IMR-90 (cell line): Measurements from ENCODE around the gene GNAS. TPM values are rescaled to one million over a fixed set of nuclear protein-coding genes. Genes with fewer than 3 reads are reported as not detected.

Experiments
- ATAC-seq: fragments of 200-7000 bp; cut with Tn5 transposase; 2 replicates; pipeline ENCODE4 v1.9.1; 2020; ENCODE audit warnings: low read depth, mild to moderate bottlenecking, moderate library complexity
- BruUV-seq: library from RNA; stranded (reverse); fragments of 400-500 nt; replicated peaks from 2 replicates; lab custom pipeline; 2021; lab: Mats Ljungman, UMichigan
- CTCF ChIA-PET: fragments of 300-600 bp; formaldehyde crosslinking; extraction: SDS; loops from one replicate; lab custom pipeline; 2021; ENCODE audit warnings: antibody characterized with exemption; lab: Yijun Ruan, JAX
- POLR2A ChIA-PET: fragments of 300-600 bp; sonication (Branson Sonifier 250); formaldehyde crosslinking; loops from one replicate; lab custom pipeline; 2022; ENCODE audit warnings: antibody characterized with exemption; ENCODE audit not compliant: unreplicated experiment; lab: Charles Lee
- DNase-seq: peaks from one replicate; pipeline ENCODE4 v3.0.0; 2013
- H2AFZ ChIP-seq: replicated peaks from 2 replicates; pipeline ENCODE3; 2013; ENCODE audit warnings: low read length, mild to moderate bottlenecking; ENCODE audit not compliant: poor library complexity
- H2AK5ac ChIP-seq: 2 replicates; pipeline ENCODE4 v1.6.1; 2013; ENCODE audit warnings: low read depth, low read length, inconsistent platforms
- H2AK9ac ChIP-seq: replicated peaks from 2 replicates; pipeline ENCODE3; 2013; ENCODE audit warnings: mild to moderate bottlenecking, low read depth, low read length, moderate library complexity; ENCODE audit not compliant: poor library complexity
- H2BK120ac ChIP-seq: 2 replicates; pipeline ENCODE4 v1.6.1; 2013; ENCODE audit warnings: low read depth, low read length, inconsistent platforms
- H2BK15ac ChIP-seq: 3 replicates; pipeline ENCODE4 v1.6.1; 2013; ENCODE audit warnings: low read depth, low read length, inconsistent platforms
- H2BK20ac ChIP-seq: 2 replicates; pipeline ENCODE4 v1.6.1; 2013; ENCODE audit warnings: low read depth, mild to moderate bottlenecking, inconsistent platforms, low read length, moderate library complexity
- H2BK5ac ChIP-seq: 2 replicates; pipeline ENCODE4 v1.6.1; 2013; ENCODE audit warnings: mild to moderate bottlenecking, low read depth, low read length, inconsistent platforms; ENCODE audit not compliant: poor library complexity, severe bottlenecking
- H3K14ac ChIP-seq: replicated peaks from 2 replicates; pipeline ENCODE4 v1.6.1; 2013; ENCODE audit warnings: low read depth, low read length, inconsistent platforms
- H3K18ac ChIP-seq: 2 replicates; pipeline ENCODE4 v1.6.1; 2013; ENCODE audit warnings: low read depth, low read length, control low read depth
- H3K23ac ChIP-seq: 2 replicates; pipeline ENCODE4 v1.6.1; 2013; ENCODE audit warnings: low read depth, low read length, inconsistent platforms
- H3K27ac ChIP-seq: 2 replicates; pipeline ENCODE4 v1.5.1; 2013; ENCODE audit warnings: mild to moderate bottlenecking, control low read depth, low read length; ENCODE audit not compliant: insufficient read depth
- H3K27me3 ChIP-seq: 2 replicates; pipeline ENCODE4 v1.6.1; 2013; ENCODE audit warnings: low read length; ENCODE audit not compliant: control insufficient read depth, insufficient read depth
- H3K36me3 ChIP-seq: 2 replicates; pipeline ENCODE4 v1.6.1; 2013; ENCODE audit warnings: low read length, mixed read lengths; ENCODE audit not compliant: control insufficient read depth, insufficient read depth
- H3K4ac ChIP-seq: 2 replicates; pipeline ENCODE4 v1.6.1; 2013; ENCODE audit warnings: low read depth, low read length, inconsistent platforms
- H3K4me1 ChIP-seq: 2 replicates; pipeline ENCODE4 v1.6.1; 2013; ENCODE audit warnings: low read length, mixed read lengths; ENCODE audit not compliant: control insufficient read depth, insufficient read depth
- H3K4me2 ChIP-seq: 2 replicates; pipeline ENCODE4 v1.6.1; 2013; ENCODE audit warnings: low read depth, mild to moderate bottlenecking, control low read depth, low read length, moderate library complexity
- H3K4me3 ChIP-seq: 2 replicates; pipeline ENCODE4 v1.5.1; 2013; ENCODE audit warnings: low read depth, mild to moderate bottlenecking, control low read depth, low read length, moderate library complexity; ENCODE audit not compliant: insufficient read depth
- H3K56ac ChIP-seq: 2 replicates; pipeline ENCODE4 v1.6.1; 2013; ENCODE audit warnings: low read length, inconsistent platforms; ENCODE audit not compliant: insufficient read depth; ENCODE audit errors: extremely low read depth
- H3K79me1 ChIP-seq, 2 experiments: 2 replicates each; pipeline ENCODE4 v1.6.1; 2013; ENCODE audit warnings: low read length in 2 of 2, inconsistent platforms in 1 of 2, low read depth in 1 of 2
- H3K9ac ChIP-seq: 2 replicates; pipeline ENCODE4 v1.6.1; 2013; ENCODE audit warnings: low read depth, low read length, control low read depth
- H3K9me1 ChIP-seq: 2 replicates; pipeline ENCODE4 v1.6.1; 2013; ENCODE audit warnings: low read length, inconsistent platforms; ENCODE audit not compliant: insufficient read depth
- H3K9me3 ChIP-seq: 2 replicates; pipeline ENCODE4 v1.6.1; 2013; ENCODE audit warnings: low read length; ENCODE audit not compliant: control insufficient read depth, insufficient read depth
- H4K20me1 ChIP-seq: 2 replicates; pipeline ENCODE4 v1.6.1; 2013; ENCODE audit warnings: low read length, inconsistent platforms; ENCODE audit not compliant: insufficient read depth
- H4K5ac ChIP-seq: 2 replicates; pipeline ENCODE4 v1.6.1; 2013; ENCODE audit warnings: mild to moderate bottlenecking, low read depth, low read length, control low read depth
- H4K8ac ChIP-seq, 2 experiments: 2 replicates each; pipeline ENCODE4 v1.6.1; 2013; ENCODE audit warnings: low read depth in 2 of 2, low read length in 2 of 2, control low read depth in 1 of 2, inconsistent platforms in 1 of 2
- H4K91ac ChIP-seq: 2 replicates; pipeline ENCODE4 v1.6.1; 2013; ENCODE audit warnings: low read depth, low read length, inconsistent platforms; ENCODE audit not compliant: insufficient read depth
- BHLHE40 ChIP-seq: fragments of 150-350 bp; IDR thresholded peaks from 2 replicates; pipeline ENCODE4 v1.6.1; 2016; ENCODE audit warnings: mild to moderate bottlenecking, low read depth, low read length
- FOS ChIP-seq: fragments of 150-350 bp; IDR thresholded peaks from 2 replicates; pipeline ENCODE4 v1.6.1; 2016; ENCODE audit warnings: low read depth, low read length
- MXI1 ChIP-seq: IDR thresholded peaks from 2 replicates; pipeline ENCODE4 v1.6.1; 2012; ENCODE audit warnings: low read depth, mild to moderate bottlenecking, low read length, moderate library complexity, borderline replicate concordance
- NFE2L2 ChIP-seq: fragments of 150-350 bp; IDR thresholded peaks from 2 replicates; pipeline ENCODE4 v1.6.1; 2016; ENCODE audit warnings: low read depth, mild to moderate bottlenecking, low read length
- RFX5 ChIP-seq: IDR thresholded peaks from 2 replicates; pipeline ENCODE4 v1.8.0; 2012; ENCODE audit warnings: low read depth, mild to moderate bottlenecking, low read length, moderate library complexity
- USF2 ChIP-seq: fragments of 150-350 bp; IDR thresholded peaks from 2 replicates; pipeline ENCODE4 v1.6.1; 2017; ENCODE audit warnings: mild to moderate bottlenecking, antibody characterized with exemption, low read length, low read depth
- WGBS, 2 experiments: methylation state at CpG; one replicate each; pipeline versions ENCODE4 v1.1.5 to v1.1.7; 2013; ENCODE audit warnings: missing lambda C conversion rate in 2 of 2; ENCODE audit not compliant: insufficient read length in 1 of 2; ENCODE audit errors: extremely low coverage in 2 of 2; 5-methylcytosine and 5-hydroxymethylcytosine counted together
- dilution Hi-C: fragments of 300-500 bp; cut with HindIII; formaldehyde crosslinking; loops from one replicate; pipeline ENCODE4 v1.14.3; 2018; ENCODE audit warnings: low sequenced_read_pairs; ENCODE audit not compliant: unreplicated experiment
- in situ Hi-C: fragments of 300-500 bp; cut with MboI; formaldehyde crosslinking; loops from 3 replicates; pipeline ENCODE4 v1.14.3; 2019; ENCODE audit warnings: low sequenced_read_pairs, inconsistent platforms, mixed read lengths
- intact Hi-C: fragments of 100-400 bp; cut with micrococcal nuclease; formaldehyde crosslinking; loops from 2 replicates; pipeline ENCODE4 v1.10.0; 2022
- polyA plus RNA-seq, 3 experiments: library from polyadenylated mRNA; depleted of rRNA; stranded (reverse); fragments of >200 nt; gene quantifications; 2 replicates each; pipeline ENCODE4 v1.2.3, GENCODE V29; 2012; ENCODE audit warnings: low replicate concordance in 1 of 3
- total RNA-seq: library from RNA; depleted of rRNA; stranded (reverse); fragments of >200 nt; gene quantifications from 2 replicates; pipeline ENCODE4 v1.2.3, GENCODE V29; 2012

The GNAS gene
- total and polyA plus RNA-seq, 2 of the 4 experiments (the other 2 are of a cell fraction), result 397 to 1,356 TPM

- H3K23ac ChIP-seq, result no peak overlapping the region
- H3K27me3 ChIP-seq, result peaks cover 13% of the 10 kb centered on the region
- peaks cover 5% of the 10 kb centered on the region; the same call in 1 of the 2 replicates for H3K36me3 ChIP-seq
- no peak overlapping the region for H3K9ac ChIP-seq
- ATAC-seq, result no peak
- in situ Hi-C loops, result no loop called here
- H3K9me1 ChIP-seq, result no peaks in the 10 kb centered on the region; the same call in 1 of the 2 replicates
- BruUV-seq, result no TSS peak
- no peak overlapping the region for H3K27ac ChIP-seq
- CTCF ChIA-PET, result no interaction called here
- no peak overlapping the region for H2AK5ac ChIP-seq
- H2BK5ac ChIP-seq, result no peak overlapping the region
- H2BK15ac ChIP-seq, result no peak overlapping the region
- no peak overlapping the region for H3K4ac ChIP-seq
- TF ChIP-seq MXI1 (no peak), BHLHE40 (no peak), NFE2L2 (no peak), RFX5 (no peak), FOS (no peak), USF2 (no peak)
- H3K4me2 ChIP-seq, result no peak overlapping the region
- no peak overlapping the region for H3K18ac ChIP-seq
- no peak overlapping the region for H3K14ac ChIP-seq
- DNase-seq, result no peak
- H3K4me1 ChIP-seq, result no peaks in the 10 kb centered on the region
- POLR2A ChIA-PET, result no interaction called here
- no peak overlapping the region for H2BK20ac ChIP-seq
- no peak overlapping the region for H2AK9ac ChIP-seq
- no peaks in the 10 kb centered on the region for H3K79me1 ChIP-seq
- WGBS, 2 experiments, result no CpG with 5 or more reads among the region's 10 CpGs
- H3K56ac ChIP-seq, result no peak overlapping the region
- intact Hi-C loops, result loop anchor here (10.0 kb wide), 1 partner anchor 599 kb away; no protein-coding TSS in a partner anchor
- H4K91ac ChIP-seq, result no peak overlapping the region
- H3K9me3 ChIP-seq, result no peaks in the 10 kb centered on the region
- no peak overlapping the region for H4K8ac ChIP-seq
- dilution Hi-C loops, result no loop called here
- no peak overlapping the region for H2BK120ac ChIP-seq
- H2AFZ ChIP-seq, result no peak overlapping the region
- no peak overlapping the region for H4K5ac ChIP-seq
- H4K20me1 ChIP-seq, result no peaks in the 10 kb centered on the region; the same call in 1 of the 2 replicates
- no peak overlapping the region for H3K4me3 ChIP-seq
Measured at GRCh38 chr20:58833921-58834320, 18.6 kb upstream of the GNAS start.
